HCT116 (cell line): ENCODE data around the gene MFSD6. TPM values are rescaled to one million over a fixed set of nuclear protein-coding genes. Genes with fewer than 3 reads are reported as not detected.

Experiments used
- ATAC-seq: fragments of 200-7000 bp; cut with Tn5 transposase; 2 replicates; pipeline ENCODE4 v1.9.1; 2020; ENCODE audit warnings: mild to moderate bottlenecking, moderate library complexity
- BruUV-seq: library from RNA; stranded (reverse); fragments of 400-500 nt; replicated peaks from 2 replicates; lab custom pipeline; 2021; lab: Mats Ljungman, UMichigan
- CTCF ChIA-PET: fragments of 300-600 bp; sonication (Branson Sonifier 250); formaldehyde crosslinking; loops from one replicate; lab custom pipeline; 2021; ENCODE audit warnings: antibody characterized with exemption; lab: Charles Lee
- POLR2A ChIA-PET: fragments of 300-600, 350-600 bp; sonication (Branson Sonifier 250); formaldehyde crosslinking; loops from one replicate; lab custom pipeline; 2021; ENCODE audit warnings: antibody characterized with exemption; lab: Charles Lee
- RAD21 ChIA-PET, 2 experiments: fragments of 300-600 bp; sonication (Branson Sonifier 250); formaldehyde crosslinking; loops; one replicate each; lab custom pipeline; 2023; ENCODE audit warnings: low total read pairs in 2 of 2; ENCODE audit not compliant: uncharacterized antibody in 2 of 2, unreplicated experiment in 2 of 2, low non-redundant PET in 1 of 2; lab: Charles Lee
- DNase-seq: peaks from one replicate; pipeline ENCODE4 v3.0.0-alpha.2; 2010; ENCODE audit warnings: low read depth, low spot score
- H2AFZ ChIP-seq: fragments of 200-600 bp; shearing (Covaris generic), sonication (generic); 2 replicates; pipeline ENCODE4 v1.6.1; 2017; ENCODE audit warnings: low read depth, mixed run types, mixed read lengths, antibody characterized with exemption, low read length; ENCODE audit not compliant: poor library complexity, severe bottlenecking
- H3K27ac ChIP-seq: 2 replicates; pipeline ENCODE4 v1.5.1; 2012; ENCODE audit warnings: low read depth, low read length
- H3K27me3 ChIP-seq: fragments of 200-600 bp; sonication (generic); 2 replicates; pipeline ENCODE4 v1.6.1; 2016; ENCODE audit warnings: mixed run types, low read length, mixed read lengths; ENCODE audit not compliant: insufficient read depth
- H3K36me3 ChIP-seq, 2 experiments: fragments of 200-500 bp in 1 of 2; fragments of 200-600 bp in 1 of 2; sonication (Bioruptor generic) in 1 of 2; sonication (generic) in 1 of 2; 2 replicates each; pipeline versions ENCODE4 v1.5.1 to v1.6.1; 2014 to 2016; ENCODE audit warnings: low read length in 2 of 2, inconsistent platforms in 1 of 2, mixed read lengths in 1 of 2, mixed run types in 1 of 2; ENCODE audit not compliant: insufficient read depth in 2 of 2, control insufficient read depth in 1 of 2
- H3K4me1 ChIP-seq, 2 experiments: fragments of 200-600 bp in 1 of 2; sonication (generic) in 1 of 2; 2 replicates each; pipeline versions ENCODE4 v1.5.1 to v1.6.1; 2012 to 2017; ENCODE audit warnings: low read length in 2 of 2, inconsistent platforms in 1 of 2, mild to moderate bottlenecking in 1 of 2, mixed read lengths in 1 of 2, mixed run types in 1 of 2, moderate library complexity in 1 of 2; ENCODE audit not compliant: insufficient read depth in 2 of 2, control insufficient read depth in 1 of 2
- H3K4me2 ChIP-seq: fragments of 200-600 bp; sonication (generic); 2 replicates; pipeline ENCODE4 v1.6.1; 2017; ENCODE audit warnings: mixed run types, low read length, mixed read lengths
- H3K4me3 ChIP-seq, 2 experiments: fragments of 200-600 bp in 1 of 2; sonication (generic) in 1 of 2; replicated peaks in 1 of 2; 2 replicates each; pipeline ENCODE4 v1.5.1; 2011 to 2016; ENCODE audit warnings: low read length in 2 of 2, control low read depth in 1 of 2, low read depth in 1 of 2, mild to moderate bottlenecking in 1 of 2, mixed read lengths in 1 of 2, mixed run types in 1 of 2
- H3K79me2 ChIP-seq: fragments of 200-600 bp; sonication (generic); 2 replicates; pipeline ENCODE4 v1.6.1; 2017; ENCODE audit warnings: mild to moderate bottlenecking, mixed run types, low read length, moderate library complexity, mixed read lengths; ENCODE audit not compliant: insufficient read depth
- H3K9ac ChIP-seq: fragments of 200-600 bp; sonication (generic); 2 replicates; pipeline ENCODE4 v1.6.1; 2016; ENCODE audit warnings: low read length, mixed read lengths
- H3K9me2 ChIP-seq: fragments of 200-600 bp; sonication (generic), shearing (Covaris generic); 2 replicates; pipeline ENCODE4 v1.6.1; 2017; ENCODE audit warnings: mixed run types, mild to moderate bottlenecking, moderate library complexity; ENCODE audit not compliant: insufficient read depth
- H3K9me3 ChIP-seq, 2 experiments: fragments of 200-500 bp in 1 of 2; fragments of 200-600 bp in 1 of 2; sonication (Bioruptor generic) in 1 of 2; sonication (generic) in 1 of 2; 2 replicates each; pipeline ENCODE4 v1.6.1; 2014 to 2017; ENCODE audit warnings: low read length in 2 of 2, mixed read lengths in 2 of 2, inconsistent platforms in 1 of 2, low read depth in 1 of 2, mild to moderate bottlenecking in 1 of 2, mixed run types in 1 of 2, moderate library complexity in 1 of 2; ENCODE audit not compliant: control insufficient read depth in 1 of 2, insufficient read depth in 1 of 2
- H4K20me1 ChIP-seq: fragments of 200-600 bp; sonication (generic), shearing (Covaris generic); 2 replicates; pipeline ENCODE4 v1.6.1; 2017; ENCODE audit warnings: mixed run types, mild to moderate bottlenecking, moderate library complexity; ENCODE audit not compliant: insufficient read depth
- CTCF ChIP-seq, 3 experiments: fragments of 200-600 bp in 1 of 3; sonication (generic) in 1 of 3; IDR thresholded peaks in 2 of 3; conservative IDR thresholded peaks in 1 of 3; 2 replicates each; pipeline ENCODE4 v1.5.1; 2012 to 2017; ENCODE audit warnings: low read depth in 2 of 3, low read length in 2 of 3, antibody characterized with exemption in 1 of 3, borderline replicate concordance in 1 of 3, control low read depth in 1 of 3, mild to moderate bottlenecking in 1 of 3, mixed read lengths in 1 of 3, mixed run types in 1 of 3, moderate library complexity in 1 of 3; ENCODE audit not compliant: insufficient read depth in 1 of 3
- EZH2phosphoT487 ChIP-seq: fragments of 200-600 bp; IDR thresholded peaks from 2 replicates; pipeline ENCODE4 v1.6.1; 2018; ENCODE audit warnings: antibody characterized with exemption, borderline replicate concordance
- RAD21 ChIP-seq: IDR thresholded peaks from 2 replicates; pipeline ENCODE4 v1.6.1; 2012; ENCODE audit warnings: low read depth, mild to moderate bottlenecking
- SIN3A ChIP-seq: IDR thresholded peaks from 2 replicates; pipeline ENCODE4 v1.6.1; 2012; ENCODE audit warnings: low read depth
- ZBTB33 ChIP-seq: IDR thresholded peaks from 2 replicates; pipeline ENCODE4 v1.6.1; 2011; ENCODE audit warnings: mild to moderate bottlenecking, low read length, moderate library complexity; ENCODE audit not compliant: insufficient replicate concordance; ENCODE audit errors: extremely low read depth
- intact Hi-C: fragments of 100-400 bp; cut with micrococcal nuclease; formaldehyde crosslinking; loops from 2 replicates; pipeline ENCODE4 v1.10.0; 2022
- total RNA-seq: library from RNA; stranded (reverse); gene quantifications from one replicate; pipeline ENCODE4 v1.2.1, GENCODE V29; 2021; ENCODE audit not compliant: unreplicated experiment

Gene MFSD6
- total RNA-seq, 1 experiment from 2014 or later, result 18.6 TPM

GRCh38 chr2:190432567-190433231 is 24.5 kb downstream of the MFSD6 start:
- Histone ChIP-seq H3K9ac (no peak overlapping the region), H3K9me2 (no peaks in the 10 kb centered on the region), H3K4me2 (no peak overlapping the region), H3K4me1 (no peaks in the 10 kb centered on the region), H3K4me3 (no peak overlapping the region), H4K20me1 (no peaks in the 10 kb centered on the region), H3K36me3 (no peaks in the 10 kb centered on the region), H3K27ac (no peak overlapping the region), H3K79me2 (no peaks in the 10 kb centered on the region), H3K27me3 (no peaks in the 10 kb centered on the region), H3K9me3 (no peaks in the 10 kb centered on the region), H2AFZ (no peak overlapping the region)
- no TSS peak for BruUV-seq
- DNase-seq (no peak), ATAC-seq (no peak)
- RAD21 ChIA-PET, result no interaction called here
- intact Hi-C loops, result no loop called here
- CTCF ChIA-PET, result interaction anchor here (1.0 kb wide), 1 partner anchor 8 kb away, joined by 3 read pairs; no protein-coding TSS in a partner anchor
- POLR2A ChIA-PET, result no interaction called here
- TF ChIP-seq SIN3A (no peak), EZH2phosphoT487 (no peak), RAD21 (no peak), ZBTB33 (no peak), CTCF (IDR thresholded peaks at IDR 0.05 in 2 of 3, conservative IDR thresholded peaks at IDR 0.05 in 1 of 3; ENCODE audit: borderline replicate concordance in 1 of 3, insufficient read depth in 1 of 3, low read depth in 2 of 3, low read length in 2 of 3) (no peak)
